Lower leg skin (tissue), 3 donors: ENCODE data around the gene SMG1.

Source experiments
- POLR2A ChIP-seq, 2 donors: fragments of 450-650 bp; IDR thresholded peaks; one replicate each; pipeline ENCODE4 v1.6.1; 2016 to 2017; ENCODE audit warnings: antibody characterized with exemption in 2 of 2, mild to moderate bottlenecking in 1 of 2, moderate library complexity in 1 of 2
- TF ChIP-seq, protein P1 (sequence below), 3 donors: fragments of 450-650 bp; IDR thresholded peaks; one replicate each; pipeline ENCODE4 v1.5.1; 2016; ENCODE audit warnings: antibody characterized with exemption in 3 of 3, mild to moderate bottlenecking in 3 of 3, moderate library complexity in 2 of 3

DNA sequence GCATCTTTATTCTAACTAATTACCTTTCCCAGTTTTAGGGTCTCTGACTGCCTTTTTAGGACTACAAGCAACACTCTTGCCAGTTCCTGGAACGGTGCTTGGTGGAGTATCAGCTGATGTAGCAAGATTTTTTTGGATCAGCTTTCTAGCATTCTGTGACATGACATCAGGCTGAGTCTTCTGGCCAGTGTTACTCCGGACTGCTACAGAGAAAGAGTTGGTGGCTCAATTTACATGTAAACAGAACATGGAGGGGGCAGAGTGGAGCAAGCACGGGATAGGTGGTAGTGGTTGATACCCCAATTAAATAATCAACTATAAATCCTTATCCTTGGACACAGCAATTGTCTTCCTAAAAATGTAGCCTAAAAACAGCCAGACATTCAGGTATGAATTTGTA, 114.3 kb downstream of the SMG1 start:
- TF ChIP-seq, protein P1, sequence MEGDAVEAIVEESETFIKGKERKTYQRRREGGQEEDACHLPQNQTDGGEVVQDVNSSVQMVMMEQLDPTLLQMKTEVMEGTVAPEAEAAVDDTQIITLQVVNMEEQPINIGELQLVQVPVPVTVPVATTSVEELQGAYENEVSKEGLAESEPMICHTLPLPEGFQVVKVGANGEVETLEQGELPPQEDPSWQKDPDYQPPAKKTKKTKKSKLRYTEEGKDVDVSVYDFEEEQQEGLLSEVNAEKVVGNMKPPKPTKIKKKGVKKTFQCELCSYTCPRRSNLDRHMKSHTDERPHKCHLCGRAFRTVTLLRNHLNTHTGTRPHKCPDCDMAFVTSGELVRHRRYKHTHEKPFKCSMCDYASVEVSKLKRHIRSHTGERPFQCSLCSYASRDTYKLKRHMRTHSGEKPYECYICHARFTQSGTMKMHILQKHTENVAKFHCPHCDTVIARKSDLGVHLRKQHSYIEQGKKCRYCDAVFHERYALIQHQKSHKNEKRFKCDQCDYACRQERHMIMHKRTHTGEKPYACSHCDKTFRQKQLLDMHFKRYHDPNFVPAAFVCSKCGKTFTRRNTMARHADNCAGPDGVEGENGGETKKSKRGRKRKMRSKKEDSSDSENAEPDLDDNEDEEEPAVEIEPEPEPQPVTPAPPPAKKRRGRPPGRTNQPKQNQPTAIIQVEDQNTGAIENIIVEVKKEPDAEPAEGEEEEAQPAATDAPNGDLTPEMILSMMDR (IDR thresholded peaks at IDR 0.05), result no peak
- TF ChIP-seq POLR2A (IDR thresholded peaks at IDR 0.05), result no peak
